Neural crest cell (in vitro differentiated cells): ENCODE results near the gene SLC6A13. TPM values are rescaled to one million over a fixed set of nuclear protein-coding genes. Genes with fewer than 3 reads are reported as not detected.

Experiments used
- DNase-seq: peaks from one replicate; pipeline ENCODE4 v3.0.0; 2021; ENCODE audit warnings: low read depth, mixed read lengths, low spot score
- H3K27ac Mint-ChIP-seq: one replicate; pipeline ENCODE4 v1.8.0; 2021; ENCODE audit warnings: mild to moderate bottlenecking, mixed read lengths; ENCODE audit not compliant: unreplicated experiment
- H3K27me3 Mint-ChIP-seq: 2 replicates; pipeline ENCODE4 v1.8.0; 2021; ENCODE audit warnings: low read depth, mild to moderate bottlenecking, mixed read lengths
- H3K36me3 Mint-ChIP-seq: 2 replicates; pipeline ENCODE4 v1.8.0; 2021; ENCODE audit warnings: low read depth, mild to moderate bottlenecking, mixed read lengths
- H3K4me1 Mint-ChIP-seq: 2 replicates; pipeline ENCODE4 v1.8.0; 2021; ENCODE audit warnings: mixed read lengths
- H3K4me3 Mint-ChIP-seq: one replicate; pipeline ENCODE4 v1.8.0; 2021; ENCODE audit warnings: mild to moderate bottlenecking, mixed read lengths
- H3K9me3 Mint-ChIP-seq: 2 replicates; pipeline ENCODE4 v1.8.0; 2021; ENCODE audit warnings: mixed read lengths
- total RNA-seq: library from RNA; stranded (reverse); gene quantifications from 2 replicates; pipeline ENCODE4 v1.2.1, GENCODE V29; 2021
- TF ChIP-seq, protein P1 (sequence below): fragments of 200-600 bp; sonication (generic); conservative IDR thresholded peaks from 2 replicates; pipeline ENCODE4 v1.5.0; 2021; ENCODE audit warnings: antibody characterized with exemption, mild to moderate bottlenecking

SLC6A13 gene
- total RNA-seq, 1 donor from 2014 or later = 0.30 TPM

DNA sequence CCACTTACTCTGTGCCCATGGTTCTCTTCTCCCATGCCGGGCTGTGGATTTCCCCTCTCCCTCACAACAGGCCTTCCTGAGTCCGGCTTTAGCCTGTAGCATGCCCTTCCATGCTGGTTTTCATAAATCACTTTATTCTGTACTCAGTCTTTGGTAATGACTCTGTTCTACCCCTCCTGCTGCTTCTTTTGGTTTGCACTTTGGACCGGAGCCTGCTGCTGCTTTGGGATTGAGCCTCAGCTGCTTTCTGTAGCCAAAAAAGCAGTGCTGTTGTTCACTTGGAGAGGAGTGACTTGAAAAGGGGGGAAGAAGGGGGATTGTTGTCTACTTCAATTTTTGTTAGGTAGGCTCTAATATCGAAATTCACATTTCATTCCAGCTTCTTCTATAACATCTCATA is 8.5 kb upstream of the SLC6A13 start:
- DNase-seq = no peak
- no peak overlapping the region for H3K4me3 Mint-ChIP-seq
- no peak overlapping the region for H3K27ac Mint-ChIP-seq
- no peaks in the 10 kb centered on the region for H3K36me3 Mint-ChIP-seq
- H3K9me3 Mint-ChIP-seq = no peaks in the 10 kb centered on the region
- peaks cover 3% of the 10 kb centered on the region for H3K27me3 Mint-ChIP-seq
- TF ChIP-seq, protein P1, sequence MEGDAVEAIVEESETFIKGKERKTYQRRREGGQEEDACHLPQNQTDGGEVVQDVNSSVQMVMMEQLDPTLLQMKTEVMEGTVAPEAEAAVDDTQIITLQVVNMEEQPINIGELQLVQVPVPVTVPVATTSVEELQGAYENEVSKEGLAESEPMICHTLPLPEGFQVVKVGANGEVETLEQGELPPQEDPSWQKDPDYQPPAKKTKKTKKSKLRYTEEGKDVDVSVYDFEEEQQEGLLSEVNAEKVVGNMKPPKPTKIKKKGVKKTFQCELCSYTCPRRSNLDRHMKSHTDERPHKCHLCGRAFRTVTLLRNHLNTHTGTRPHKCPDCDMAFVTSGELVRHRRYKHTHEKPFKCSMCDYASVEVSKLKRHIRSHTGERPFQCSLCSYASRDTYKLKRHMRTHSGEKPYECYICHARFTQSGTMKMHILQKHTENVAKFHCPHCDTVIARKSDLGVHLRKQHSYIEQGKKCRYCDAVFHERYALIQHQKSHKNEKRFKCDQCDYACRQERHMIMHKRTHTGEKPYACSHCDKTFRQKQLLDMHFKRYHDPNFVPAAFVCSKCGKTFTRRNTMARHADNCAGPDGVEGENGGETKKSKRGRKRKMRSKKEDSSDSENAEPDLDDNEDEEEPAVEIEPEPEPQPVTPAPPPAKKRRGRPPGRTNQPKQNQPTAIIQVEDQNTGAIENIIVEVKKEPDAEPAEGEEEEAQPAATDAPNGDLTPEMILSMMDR = no peak
- no peaks in the 10 kb centered on the region for H3K4me1 Mint-ChIP-seq

DNA sequence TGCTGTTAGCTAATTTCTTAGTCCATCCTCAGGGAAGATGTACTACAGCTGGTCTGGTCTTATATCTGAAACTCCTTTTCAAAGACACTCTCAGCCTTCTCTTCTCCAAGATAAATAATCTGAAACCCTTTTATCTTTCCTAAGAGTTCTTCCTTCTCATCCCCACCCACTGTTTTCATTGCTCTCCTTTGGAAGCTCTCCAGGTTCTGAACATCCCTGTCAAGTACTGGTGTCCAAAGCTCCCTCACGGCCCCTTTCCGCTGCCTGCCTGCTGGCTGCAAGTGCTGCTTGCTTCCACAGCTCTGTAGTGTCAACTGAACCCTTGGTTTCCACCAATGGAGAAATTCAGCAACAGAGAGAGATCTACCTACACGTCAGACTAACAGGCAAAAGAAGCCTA is 6.6 kb upstream of the SLC6A13 start:
- Mint-ChIP-seq H3K4me1 (no peaks in the 10 kb centered on the region), H3K27ac (no peak overlapping the region), H3K36me3 (no peaks in the 10 kb centered on the region), H3K27me3 (peaks cover 3% of the 10 kb centered on the region), H3K4me3 (no peak overlapping the region), H3K9me3 (no peaks in the 10 kb centered on the region)
- TF ChIP-seq, protein P1 = no peak
- no peak for DNase-seq

DNA sequence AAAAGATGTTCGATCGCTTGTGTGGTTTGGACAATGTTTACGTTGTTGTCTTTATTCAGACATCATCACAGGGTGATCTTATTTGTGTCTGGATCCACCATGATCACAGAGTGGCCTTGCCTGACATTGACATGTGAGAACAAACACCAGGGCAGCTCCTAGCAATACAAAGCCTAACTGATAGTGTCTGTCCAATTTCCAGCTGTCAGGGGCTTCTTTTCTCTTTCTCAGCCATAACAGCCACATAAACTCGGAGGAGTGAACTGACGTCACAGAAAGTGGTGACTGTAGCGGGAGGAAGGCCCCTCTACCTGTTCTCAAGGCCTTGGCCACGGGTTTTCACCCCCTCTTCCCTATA is 5.8 kb upstream of the SLC6A13 start:
- no peaks in the 10 kb centered on the region for H3K4me1 Mint-ChIP-seq
- TF ChIP-seq, protein P1 = no peak
- DNase-seq = no peak
- no peak overlapping the region for H3K4me3 Mint-ChIP-seq
- no peaks in the 10 kb centered on the region for H3K9me3 Mint-ChIP-seq
- peaks cover 3% of the 10 kb centered on the region for H3K27me3 Mint-ChIP-seq
- no peaks in the 10 kb centered on the region for H3K36me3 Mint-ChIP-seq
- H3K27ac Mint-ChIP-seq = no peak overlapping the region

DNA sequence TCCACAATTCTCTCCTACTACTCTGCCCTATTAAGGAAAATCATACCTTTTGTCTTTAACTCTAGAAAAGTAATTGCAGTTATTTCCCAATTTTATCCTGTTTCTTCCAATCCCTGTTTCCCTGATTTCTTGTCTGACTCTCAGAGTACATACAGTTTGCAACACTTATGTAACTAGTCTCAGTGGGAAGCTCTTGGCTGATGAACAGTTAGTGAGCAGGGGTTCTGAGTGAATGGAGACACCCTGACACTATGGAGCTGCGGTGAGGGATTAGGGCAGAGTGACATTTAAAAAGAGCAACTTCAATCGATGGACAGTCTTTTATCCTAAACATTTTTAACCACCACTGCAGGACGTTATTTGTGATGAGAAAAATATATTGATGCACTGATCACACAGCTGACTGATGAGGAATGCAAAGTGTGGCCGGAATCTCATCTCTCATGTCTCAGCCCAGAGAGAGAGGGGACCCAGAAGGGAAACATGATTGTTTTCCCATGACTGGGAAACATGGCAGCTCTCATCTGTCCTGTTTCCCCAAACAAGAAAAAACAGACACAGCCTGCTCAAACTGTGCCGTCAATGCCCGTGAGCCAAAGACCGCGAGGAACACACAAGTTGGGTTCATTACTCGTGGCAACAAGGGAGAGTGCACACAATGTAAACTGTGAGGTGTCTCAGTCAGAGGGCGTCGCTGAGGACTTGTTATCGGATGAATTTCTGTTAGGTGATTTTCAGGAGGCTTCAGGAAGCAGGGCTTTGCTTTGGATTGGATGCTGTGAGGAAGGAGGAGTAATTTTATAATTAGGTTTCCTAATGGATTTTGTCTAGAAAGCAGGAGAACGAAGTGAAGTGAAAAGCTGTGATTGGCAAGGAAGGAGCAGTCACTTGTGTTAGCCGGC is 5.2 kb upstream of the SLC6A13 start:
- Mint-ChIP-seq H3K9me3 (no peaks in the 10 kb centered on the region), H3K27me3 (peaks cover 3% of the 10 kb centered on the region), H3K27ac (no peak overlapping the region), H3K4me3 (no peak overlapping the region), H3K36me3 (no peaks in the 10 kb centered on the region), H3K4me1 (no peaks in the 10 kb centered on the region)
- TF ChIP-seq, protein P1 = no peak
- DNase-seq = no peak

DNA sequence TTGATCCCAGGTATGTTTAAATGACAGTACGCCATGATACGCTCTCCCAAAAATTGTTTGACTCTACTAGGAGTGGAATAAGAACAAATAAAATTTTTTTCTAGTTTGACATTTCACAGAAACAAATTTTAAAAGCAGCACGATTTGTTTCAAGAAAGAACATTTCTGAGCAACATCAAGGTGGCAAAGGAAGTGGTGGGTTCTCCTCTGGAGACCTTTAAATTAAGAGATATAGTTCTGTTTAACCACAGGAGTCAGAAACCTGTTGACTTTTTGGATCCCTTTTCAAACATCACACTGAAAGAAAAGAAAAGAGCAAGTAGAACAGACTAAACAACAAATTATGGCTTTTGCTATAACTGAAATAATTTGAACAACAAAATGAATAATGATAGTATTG is 2.5 kb upstream of the SLC6A13 start:
- DNase-seq = no peak
- H3K4me3 Mint-ChIP-seq = no peak overlapping the region
- H3K27me3 Mint-ChIP-seq = peaks cover 3% of the 10 kb centered on the region
- TF ChIP-seq, protein P1 = no peak
- no peaks in the 10 kb centered on the region for H3K4me1 Mint-ChIP-seq
- H3K36me3 Mint-ChIP-seq = no peaks in the 10 kb centered on the region
- no peaks in the 10 kb centered on the region for H3K9me3 Mint-ChIP-seq
- no peak overlapping the region for H3K27ac Mint-ChIP-seq
